Measurements from ENCODE around the gene DMP1.

DNA sequence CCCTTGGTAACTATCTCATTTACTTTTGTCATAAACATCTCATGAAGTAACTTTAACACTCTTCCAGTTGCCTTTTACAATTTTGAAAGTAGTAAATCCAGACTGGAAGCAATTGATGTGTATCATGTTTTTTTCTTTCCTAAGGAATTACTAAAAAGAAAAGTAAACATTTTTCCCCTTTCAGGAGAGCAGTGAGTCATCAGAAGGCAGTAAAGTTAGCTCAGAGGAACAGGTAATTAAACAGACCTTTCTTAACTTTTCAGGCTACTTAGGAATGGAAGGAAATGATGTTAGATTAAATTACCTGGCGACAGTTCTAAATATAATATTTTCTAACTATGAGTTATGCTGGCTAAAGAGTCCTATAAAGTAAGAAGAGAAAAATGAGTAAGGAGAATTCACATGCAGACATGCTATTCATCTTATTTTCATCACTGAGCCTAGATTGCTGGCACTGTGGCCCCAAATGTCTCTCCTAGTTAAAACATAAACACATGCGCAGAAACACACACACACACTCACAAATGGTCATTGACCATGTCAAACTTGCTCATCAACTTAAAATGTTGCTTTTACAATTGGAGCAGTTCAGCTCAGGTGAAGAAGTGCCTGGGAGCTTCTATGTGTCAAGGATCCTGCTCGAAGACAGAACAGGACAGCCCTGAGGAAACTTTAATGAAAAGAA, 9.3 kb downstream of the DMP1 start:
- TF ChIP-seq POLR2AphosphoS5 (IDR thresholded peaks at IDR 0.05; ENCODE audit: low read depth, low read length) (no peak), POLR2A (IDR thresholded peaks at IDR 0.05; ENCODE audit: low read depth, low read length) (no peak)
